Measurements from ENCODE around the gene CHST15. TPM values are rescaled to one million over a fixed set of nuclear protein-coding genes. Genes with fewer than 3 reads are reported as not detected.

Gene CHST15
- total and polyA plus RNA-seq, 2 of the 13 experiments (the other 11 are each of a cell fraction or from before 2014, with no cell fraction given), result 1.4 to 94.7 TPM

DNA sequence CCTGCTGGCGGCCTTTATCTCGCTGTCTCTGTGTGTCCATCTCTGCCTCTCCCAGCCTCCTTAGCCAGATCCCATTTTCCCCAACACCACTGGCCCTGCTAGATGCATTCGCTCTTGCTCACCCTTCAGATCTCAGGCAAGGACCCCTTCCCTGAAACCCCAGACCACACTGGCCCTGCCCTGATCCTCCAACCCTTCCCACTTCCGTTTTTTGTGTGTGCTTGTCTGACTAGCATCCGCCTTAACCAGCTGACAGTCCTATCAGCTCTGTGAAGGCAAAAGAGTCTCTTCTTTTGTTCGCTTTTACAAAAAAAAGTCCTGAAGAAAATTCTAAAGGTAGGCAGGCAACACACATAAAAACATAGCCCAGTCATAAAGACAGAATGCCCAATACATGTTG lies 28.7 kb downstream of the CHST15 start:
- H3K27me3 ChIP-seq (ENCODE audit: control insufficient read depth in 1 of 2, insufficient read depth in 2 of 2, low read length in 2 of 2), result no peaks in the 10 kb centered on the region
- H3K27ac ChIP-seq (ENCODE audit: extremely low read length, insufficient read depth, low read length), result peak overlapping the region; percentile 36
- H3K79me2 ChIP-seq (ENCODE audit: insufficient read depth, low read length), result peaks cover 84% of the 10 kb centered on the region
- CTCF ChIA-PET (ENCODE audit: low intra/inter-chr PET ratio, low total read pairs), result no interaction called here
- BruUV-seq (replicated peaks), result no TSS peak
- peak; percentile 10 for ATAC-seq
- TF ChIP-seq, protein P1, sequence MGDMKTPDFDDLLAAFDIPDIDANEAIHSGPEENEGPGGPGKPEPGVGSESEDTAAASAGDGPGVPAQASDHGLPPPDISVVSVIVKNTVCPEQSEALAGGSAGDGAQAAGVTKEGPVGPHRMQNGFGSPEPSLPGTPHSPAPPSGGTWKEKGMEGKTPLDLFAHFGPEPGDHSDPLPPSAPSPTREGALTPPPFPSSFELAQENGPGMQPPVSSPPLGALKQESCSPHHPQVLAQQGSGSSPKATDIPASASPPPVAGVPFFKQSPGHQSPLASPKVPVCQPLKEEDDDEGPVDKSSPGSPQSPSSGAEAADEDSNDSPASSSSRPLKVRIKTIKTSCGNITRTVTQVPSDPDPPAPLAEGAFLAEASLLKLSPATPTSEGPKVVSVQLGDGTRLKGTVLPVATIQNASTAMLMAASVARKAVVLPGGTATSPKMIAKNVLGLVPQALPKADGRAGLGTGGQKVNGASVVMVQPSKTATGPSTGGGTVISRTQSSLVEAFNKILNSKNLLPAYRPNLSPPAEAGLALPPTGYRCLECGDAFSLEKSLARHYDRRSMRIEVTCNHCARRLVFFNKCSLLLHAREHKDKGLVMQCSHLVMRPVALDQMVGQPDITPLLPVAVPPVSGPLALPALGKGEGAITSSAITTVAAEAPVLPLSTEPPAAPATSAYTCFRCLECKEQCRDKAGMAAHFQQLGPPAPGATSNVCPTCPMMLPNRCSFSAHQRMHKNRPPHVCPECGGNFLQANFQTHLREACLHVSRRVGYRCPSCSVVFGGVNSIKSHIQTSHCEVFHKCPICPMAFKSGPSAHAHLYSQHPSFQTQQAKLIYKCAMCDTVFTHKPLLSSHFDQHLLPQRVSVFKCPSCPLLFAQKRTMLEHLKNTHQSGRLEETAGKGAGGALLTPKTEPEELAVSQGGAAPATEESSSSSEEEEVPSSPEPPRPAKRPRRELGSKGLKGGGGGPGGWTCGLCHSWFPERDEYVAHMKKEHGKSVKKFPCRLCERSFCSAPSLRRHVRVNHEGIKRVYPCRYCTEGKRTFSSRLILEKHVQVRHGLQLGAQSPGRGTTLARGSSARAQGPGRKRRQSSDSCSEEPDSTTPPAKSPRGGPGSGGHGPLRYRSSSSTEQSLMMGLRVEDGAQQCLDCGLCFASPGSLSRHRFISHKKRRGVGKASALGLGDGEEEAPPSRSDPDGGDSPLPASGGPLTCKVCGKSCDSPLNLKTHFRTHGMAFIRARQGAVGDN (CRISPR knock-in tag; IDR thresholded peaks at IDR 0.05), result no peak
- TF ChIP-seq, protein P2, sequence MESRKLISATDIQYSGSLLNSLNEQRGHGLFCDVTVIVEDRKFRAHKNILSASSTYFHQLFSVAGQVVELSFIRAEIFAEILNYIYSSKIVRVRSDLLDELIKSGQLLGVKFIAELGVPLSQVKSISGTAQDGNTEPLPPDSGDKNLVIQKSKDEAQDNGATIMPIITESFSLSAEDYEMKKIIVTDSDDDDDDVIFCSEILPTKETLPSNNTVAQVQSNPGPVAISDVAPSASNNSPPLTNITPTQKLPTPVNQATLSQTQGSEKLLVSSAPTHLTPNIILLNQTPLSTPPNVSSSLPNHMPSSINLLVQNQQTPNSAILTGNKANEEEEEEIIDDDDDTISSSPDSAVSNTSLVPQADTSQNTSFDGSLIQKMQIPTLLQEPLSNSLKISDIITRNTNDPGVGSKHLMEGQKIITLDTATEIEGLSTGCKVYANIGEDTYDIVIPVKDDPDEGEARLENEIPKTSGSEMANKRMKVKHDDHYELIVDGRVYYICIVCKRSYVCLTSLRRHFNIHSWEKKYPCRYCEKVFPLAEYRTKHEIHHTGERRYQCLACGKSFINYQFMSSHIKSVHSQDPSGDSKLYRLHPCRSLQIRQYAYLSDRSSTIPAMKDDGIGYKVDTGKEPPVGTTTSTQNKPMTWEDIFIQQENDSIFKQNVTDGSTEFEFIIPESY (CRISPR knock-in tag; IDR thresholded peaks at IDR 0.05), result 0 out of 2 replicates have a peak, but pooled peaks have one; percentile 4
- peaks cover 10 to 46% of the 10 kb centered on the region in 2 experiments for H3K36me3 ChIP-seq (replicated peaks in 1 of 2; ENCODE audit: control insufficient read depth in 1 of 2, insufficient read depth in 2 of 2, low read length in 2 of 2)
- H3K4me3 ChIP-seq (replicated peaks in 1 of 3; ENCODE audit: insufficient read depth in 1 of 3, low read depth in 2 of 3, low read length in 3 of 3), result no peak overlapping the region; a peak in 1 of 6 replicates
- no peaks in the 10 kb centered on the region for H3K9me3 ChIP-seq (ENCODE audit: low read length)
- peaks cover 45% of the 10 kb centered on the region for H4K20me1 ChIP-seq (ENCODE audit: insufficient read depth, low read length)
- POLR2A ChIA-PET, result interaction anchor here (2.3 to 3.6 kb wide), 2 partner anchors 16 to 29 kb away, joined by 5 to 30 read pairs; no protein-coding TSS in a partner anchor
- H3K4me1 ChIP-seq (ENCODE audit: insufficient read depth, low read length), result peaks cover 97% of the 10 kb centered on the region
- no peak overlapping the region for H3K9ac ChIP-seq (ENCODE audit: insufficient read depth, low read depth, low read length)
- in situ Hi-C loops (cut with HindIII; ENCODE audit: extremely low pct_ligation_motif_present, low pct_unique_long_range_greater_than_20kb), result no loop called here
- no peak for DNase-seq (ENCODE audit: low spot score)
- no peak for FAIRE-seq
- intact Hi-C loops (cut with micrococcal nuclease; ENCODE audit: unreplicated experiment), result no loop called here
- 86% methylated on average over 6 of the region's 6 CpGs for WGBS (ENCODE audit: low lambda C conversion rate)
- H3K4me2 ChIP-seq (ENCODE audit: low read depth, low read length), result no peak overlapping the region; the same call in 1 of the 2 replicates
- H2AFZ ChIP-seq (ENCODE audit: low read length), result no peak overlapping the region

Data from HepG2 (cell line).